Measurements from ENCODE around the gene CCDC86. TPM values are rescaled to one million over a fixed set of nuclear protein-coding genes. Genes with fewer than 3 reads are reported as not detected.

Gene CCDC86
- total and polyA plus RNA-seq, 2 of the 4 experiments (the other 2 are of a cell fraction): 9.5 to 34.0 TPM

- TF ChIP-seq CEBPB (IDR thresholded peaks at IDR 0.05; ENCODE audit: low read depth, low read length) (no peak), CHD1 (IDR thresholded peaks at IDR 0.05; ENCODE audit: low read depth, low read length) (no peak)
These were observed 32.8 kb downstream of the CCDC86 start (continued) for GRCh38 chr11:60874421-60875365.

DNA sequence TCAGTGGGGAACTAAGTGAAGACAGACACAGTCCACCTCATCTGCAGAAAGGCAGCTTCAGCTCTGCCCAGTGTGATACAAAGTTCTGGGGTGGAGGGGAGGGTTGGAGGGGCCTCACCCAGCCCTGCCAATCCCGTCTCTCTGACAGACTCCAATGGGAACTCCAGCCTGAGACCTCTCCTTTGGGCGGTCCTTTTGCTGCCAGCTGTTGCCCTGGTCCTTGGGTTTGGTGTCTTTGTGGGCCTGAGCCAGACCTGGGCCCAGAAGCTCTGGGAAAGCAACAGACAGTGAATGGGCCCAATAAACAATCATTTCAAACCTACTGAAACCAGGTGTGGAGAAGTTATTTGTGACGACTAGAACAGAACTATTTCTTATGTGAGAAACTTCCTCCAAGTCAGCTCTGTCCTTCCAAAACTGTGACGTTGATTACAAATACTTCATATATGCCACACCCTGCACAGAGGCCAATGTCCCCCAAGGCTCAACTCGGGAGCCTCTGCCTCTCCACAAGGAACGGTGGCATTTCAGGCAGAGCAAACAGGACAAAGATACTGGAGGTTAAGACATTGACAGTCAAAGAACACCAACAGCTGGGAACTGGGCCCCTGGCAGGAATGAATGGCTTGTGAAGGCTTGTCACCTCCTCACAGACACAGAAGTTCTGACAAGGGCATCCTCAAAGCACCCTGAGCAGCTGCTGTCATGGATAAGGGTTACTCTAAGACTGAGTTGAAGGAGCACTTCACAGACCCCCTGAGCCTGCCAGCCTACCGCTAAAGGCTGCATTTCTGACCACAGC is 33.7 kb downstream of the CCDC86 start:
- Histone ChIP-seq H3K23ac (ENCODE audit: low read depth, low read length) (no peak overlapping the region), H2BK5ac (ENCODE audit: low read depth, low read length, poor library complexity, severe bottlenecking) (no peak overlapping the region), H3K79me1 (ENCODE audit: low read depth in 1 of 2, low read length in 2 of 2) (0 out of 4 replicates have a peak, but pooled peaks cover 0 to 3% of the 10 kb centered on the region in 2 experiments), H3K4me3 (ENCODE audit: insufficient read depth, low read depth, low read length) (no peak overlapping the region), H3K4ac (ENCODE audit: low read depth, low read length) (no peak overlapping the region), H2BK120ac (ENCODE audit: low read depth, low read length) (no peak overlapping the region), H4K8ac (ENCODE audit: low read depth in 2 of 2, low read length in 2 of 2) (no peak overlapping the region), H2BK15ac (ENCODE audit: low read depth, low read length) (no peak overlapping the region), H3K18ac (ENCODE audit: low read depth, low read length) (no peak overlapping the region), H3K9me3 (ENCODE audit: control insufficient read depth, insufficient read depth, low read length) (no peaks in the 10 kb centered on the region), H4K20me1 (ENCODE audit: insufficient read depth, low read length) (no peaks in the 10 kb centered on the region), H3K27ac (ENCODE audit: insufficient read depth, low read length) (no peak overlapping the region), H2AFZ (replicated peaks; ENCODE audit: low read length, poor library complexity) (no peak overlapping the region), H2AK9ac (replicated peaks; ENCODE audit: low read depth, low read length, poor library complexity) (no peak overlapping the region), H2AK5ac (ENCODE audit: low read depth, low read length) (no peak overlapping the region), H3K36me3 (ENCODE audit: control insufficient read depth, insufficient read depth, low read length) (no peaks in the 10 kb centered on the region), H3K27me3 (ENCODE audit: control insufficient read depth, insufficient read depth, low read length) (no peaks in the 10 kb centered on the region), H3K14ac (replicated peaks; ENCODE audit: low read depth, low read length) (no peak overlapping the region), H4K91ac (ENCODE audit: insufficient read depth, low read depth, low read length) (no peak overlapping the region), H3K9me1 (ENCODE audit: insufficient read depth, low read length) (peaks cover 20% of the 10 kb centered on the region), H4K5ac (ENCODE audit: low read depth, low read length) (no peak overlapping the region), H2BK20ac (ENCODE audit: low read depth, low read length) (no peak overlapping the region), H3K4me2 (ENCODE audit: low read depth, low read length) (no peak overlapping the region), H3K4me1 (ENCODE audit: control insufficient read depth, insufficient read depth, low read length) (peaks cover 22% of the 10 kb centered on the region), H3K9ac (ENCODE audit: low read depth, low read length) (no peak overlapping the region), H3K56ac (ENCODE audit: extremely low read depth, insufficient read depth, low read length) (no peak overlapping the region)
- in situ Hi-C loops (cut with MboI; ENCODE audit: low sequenced_read_pairs): no loop called here
- ChIA-PET POLR2A (ENCODE audit: unreplicated experiment) (no interaction called here), CTCF (interaction anchor here (1.2 to 2.0 kb wide), 2 partner anchors 12 to 24 kb away, joined by 4 to 6 read pairs; no protein-coding TSS in a partner anchor)
- DNase-seq (no peak), ATAC-seq (ENCODE audit: low read depth) (no peak)
- intact Hi-C loops (cut with micrococcal nuclease): no loop called here
- BruUV-seq (replicated peaks): no TSS peak
- WGBS, 2 experiments (ENCODE audit: extremely low coverage in 2 of 2, insufficient read length in 1 of 2): 100% methylated on average over 1 of the region's 7 CpGs; no CpG with 5 or more reads in 1 of the 2 experiments
- dilution Hi-C loops (cut with HindIII; ENCODE audit: low sequenced_read_pairs, unreplicated experiment): no loop called here
- TF ChIP-seq SMC3 (IDR thresholded peaks at IDR 0.05; ENCODE audit: low read depth, low read length) (no peak), BHLHE40 (IDR thresholded peaks at IDR 0.05; ENCODE audit: low read depth, low read length) (no peak), MXI1 (IDR thresholded peaks at IDR 0.05; ENCODE audit: borderline replicate concordance, low read depth, low read length) (no peak), RAD21 (IDR thresholded peaks at IDR 0.05; ENCODE audit: low read length) (no peak), MAZ (IDR thresholded peaks at IDR 0.05; ENCODE audit: borderline replicate concordance, low read depth, low read length) (no peak), POLR2A (IDR thresholded peaks at IDR 0.05; ENCODE audit: low read depth, low read length) (no peak), NFE2L2 (IDR thresholded peaks at IDR 0.05; ENCODE audit: low read depth, low read length) (no peak), RFX5 (IDR thresholded peaks at IDR 0.05; ENCODE audit: low read depth, low read length) (no peak), CEBPB (IDR thresholded peaks at IDR 0.05; ENCODE audit: low read depth, low read length) (no peak), ELK1 (IDR thresholded peaks at IDR 0.05; ENCODE audit: borderline replicate concordance, low read depth, low read length) (no peak)
- TF ChIP-seq, protein P1, sequence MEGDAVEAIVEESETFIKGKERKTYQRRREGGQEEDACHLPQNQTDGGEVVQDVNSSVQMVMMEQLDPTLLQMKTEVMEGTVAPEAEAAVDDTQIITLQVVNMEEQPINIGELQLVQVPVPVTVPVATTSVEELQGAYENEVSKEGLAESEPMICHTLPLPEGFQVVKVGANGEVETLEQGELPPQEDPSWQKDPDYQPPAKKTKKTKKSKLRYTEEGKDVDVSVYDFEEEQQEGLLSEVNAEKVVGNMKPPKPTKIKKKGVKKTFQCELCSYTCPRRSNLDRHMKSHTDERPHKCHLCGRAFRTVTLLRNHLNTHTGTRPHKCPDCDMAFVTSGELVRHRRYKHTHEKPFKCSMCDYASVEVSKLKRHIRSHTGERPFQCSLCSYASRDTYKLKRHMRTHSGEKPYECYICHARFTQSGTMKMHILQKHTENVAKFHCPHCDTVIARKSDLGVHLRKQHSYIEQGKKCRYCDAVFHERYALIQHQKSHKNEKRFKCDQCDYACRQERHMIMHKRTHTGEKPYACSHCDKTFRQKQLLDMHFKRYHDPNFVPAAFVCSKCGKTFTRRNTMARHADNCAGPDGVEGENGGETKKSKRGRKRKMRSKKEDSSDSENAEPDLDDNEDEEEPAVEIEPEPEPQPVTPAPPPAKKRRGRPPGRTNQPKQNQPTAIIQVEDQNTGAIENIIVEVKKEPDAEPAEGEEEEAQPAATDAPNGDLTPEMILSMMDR (conservative IDR thresholded peaks at IDR 0.05; ENCODE audit: low read depth, low read length): no peak

Measured in IMR-90 (cell line).